ENCODE measurements around the gene MCF2L.

- TF ChIP-seq NFIX (CRISPR knock-in tag; IDR thresholded peaks at IDR 0.05; ENCODE audit: low read depth) (no peak), ADNP (tag; IDR thresholded peaks at IDR 0.05) (no peak), ATF3 (IDR thresholded peaks at IDR 0.05) (no peak), ATF3 (CRISPR knock-in tag; conservative IDR thresholded peaks at IDR 0.05) (no peak)
- TF ChIP-seq, protein P1, sequence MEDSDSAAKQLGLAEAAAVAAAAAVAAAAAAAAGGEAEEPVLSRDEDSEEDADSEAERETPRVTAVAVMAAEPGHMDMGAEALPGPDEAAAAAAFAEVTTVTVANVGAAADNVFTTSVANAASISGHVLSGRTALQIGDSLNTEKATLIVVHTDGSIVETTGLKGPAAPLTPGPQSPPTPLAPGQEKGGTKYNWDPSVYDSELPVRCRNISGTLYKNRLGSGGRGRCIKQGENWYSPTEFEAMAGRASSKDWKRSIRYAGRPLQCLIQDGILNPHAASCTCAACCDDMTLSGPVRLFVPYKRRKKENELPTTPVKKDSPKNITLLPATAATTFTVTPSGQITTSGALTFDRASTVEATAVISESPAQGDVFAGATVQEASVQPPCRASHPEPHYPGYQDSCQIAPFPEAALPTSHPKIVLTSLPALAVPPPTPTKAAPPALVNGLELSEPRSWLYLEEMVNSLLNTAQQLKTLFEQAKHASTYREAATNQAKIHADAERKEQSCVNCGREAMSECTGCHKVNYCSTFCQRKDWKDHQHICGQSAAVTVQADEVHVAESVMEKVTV (CRISPR knock-in tag; IDR thresholded peaks at IDR 0.05): no peak
Observed at GRCh38 chr13:113144255-113144629, 175.2 kb downstream of the MCF2L start.

Measured in K562 (cell line).